Astrocyte of the cerebellum (primary cell): ENCODE results near the gene SPAG9.

Source experiments
- DNase-seq: peaks from one replicate; pipeline ENCODE4 v3.0.0-alpha.2; 2011; ENCODE audit warnings: low read depth
- H3K4me3 ChIP-seq: 2 replicates; pipeline ENCODE4 v1.5.1; 2011; ENCODE audit warnings: mild to moderate bottlenecking, low read depth, low read length, moderate library complexity
- CTCF ChIP-seq: IDR thresholded peaks from 2 replicates; pipeline ENCODE4 v1.5.1; 2012; ENCODE audit warnings: low read length, low read depth, moderate library complexity, mild to moderate bottlenecking; ENCODE audit errors: missing control alignments
- in situ Hi-C: cut with HindIII; loops from 2 replicates; pipeline ENCODE4 v1.10.0; 2017; ENCODE audit warnings: low sequenced_read_pairs

Gene SPAG9

GRCh38 chr17:51029142-51029541 lies 91.5 kb downstream of the SPAG9 start:
- TF ChIP-seq CTCF, result no peak
- DNase-seq, result no peak
- in situ Hi-C loops, result no loop called here
- no peak overlapping the region for H3K4me3 ChIP-seq

GRCh38 chr17:51028176-51028863 lies 92.3 kb downstream of the SPAG9 start:
- no peak for TF ChIP-seq CTCF
- no peak overlapping the region for H3K4me3 ChIP-seq
- no peak for DNase-seq
- in situ Hi-C loops, result no loop called here

- no peak overlapping the region for H3K4me3 ChIP-seq
- no peak for DNase-seq
- in situ Hi-C loops, result no loop called here
- no peak for TF ChIP-seq CTCF
These were observed 102.1 kb downstream of the SPAG9 start for GRCh38 chr17:51018541-51018940.

GRCh38 chr17:51017270-51017669 lies 103.4 kb downstream of the SPAG9 start:
- H3K4me3 ChIP-seq, result no peak overlapping the region
- TF ChIP-seq CTCF, result no peak
- in situ Hi-C loops, result no loop called here
- no peak for DNase-seq

GRCh38 chr17:51016099-51016498 lies 104.6 kb downstream of the SPAG9 start:
- no peak overlapping the region for H3K4me3 ChIP-seq
- in situ Hi-C loops, result no loop called here
- TF ChIP-seq CTCF, result no peak
- DNase-seq, result no peak

- in situ Hi-C loops, result no loop called here
- DNase-seq, result peak; percentile 22
- no peak for TF ChIP-seq CTCF
- H3K4me3 ChIP-seq, result no peak overlapping the region
These were observed 105.5 kb downstream of the SPAG9 start for GRCh38 chr17:51015145-51015558.
